IMR-90 (cell line): ENCODE data around the gene URB1. TPM values are rescaled to one million over a fixed set of nuclear protein-coding genes. Genes with fewer than 3 reads are reported as not detected.

Experiments used
- ATAC-seq: fragments of 200-7000 bp; cut with Tn5 transposase; 2 replicates; pipeline ENCODE4 v1.9.1; 2020; ENCODE audit warnings: low read depth, mild to moderate bottlenecking, moderate library complexity
- BruUV-seq: library from RNA; stranded (reverse); fragments of 400-500 nt; replicated peaks from 2 replicates; lab custom pipeline; 2021; lab: Mats Ljungman, UMichigan
- CTCF ChIA-PET: fragments of 300-600 bp; formaldehyde crosslinking; extraction: SDS; loops from one replicate; lab custom pipeline; 2021; ENCODE audit warnings: antibody characterized with exemption; lab: Yijun Ruan, JAX
- POLR2A ChIA-PET: fragments of 300-600 bp; sonication (Branson Sonifier 250); formaldehyde crosslinking; loops from one replicate; lab custom pipeline; 2022; ENCODE audit warnings: antibody characterized with exemption; ENCODE audit not compliant: unreplicated experiment; lab: Charles Lee
- DNase-seq: peaks from one replicate; pipeline ENCODE4 v3.0.0; 2013
- H2AFZ ChIP-seq: replicated peaks from 2 replicates; pipeline ENCODE3; 2013; ENCODE audit warnings: low read length, mild to moderate bottlenecking; ENCODE audit not compliant: poor library complexity
- H2AK5ac ChIP-seq: 2 replicates; pipeline ENCODE4 v1.6.1; 2013; ENCODE audit warnings: low read depth, low read length, inconsistent platforms
- H2AK9ac ChIP-seq: replicated peaks from 2 replicates; pipeline ENCODE3; 2013; ENCODE audit warnings: mild to moderate bottlenecking, low read depth, low read length, moderate library complexity; ENCODE audit not compliant: poor library complexity
- H2BK120ac ChIP-seq: 2 replicates; pipeline ENCODE4 v1.6.1; 2013; ENCODE audit warnings: low read depth, low read length, inconsistent platforms
- H2BK15ac ChIP-seq: 3 replicates; pipeline ENCODE4 v1.6.1; 2013; ENCODE audit warnings: low read depth, low read length, inconsistent platforms
- H2BK20ac ChIP-seq: 2 replicates; pipeline ENCODE4 v1.6.1; 2013; ENCODE audit warnings: low read depth, mild to moderate bottlenecking, inconsistent platforms, low read length, moderate library complexity
- H2BK5ac ChIP-seq: 2 replicates; pipeline ENCODE4 v1.6.1; 2013; ENCODE audit warnings: mild to moderate bottlenecking, low read depth, low read length, inconsistent platforms; ENCODE audit not compliant: poor library complexity, severe bottlenecking
- H3K14ac ChIP-seq: replicated peaks from 2 replicates; pipeline ENCODE4 v1.6.1; 2013; ENCODE audit warnings: low read depth, low read length, inconsistent platforms
- H3K18ac ChIP-seq: 2 replicates; pipeline ENCODE4 v1.6.1; 2013; ENCODE audit warnings: low read depth, low read length, control low read depth
- H3K23ac ChIP-seq: 2 replicates; pipeline ENCODE4 v1.6.1; 2013; ENCODE audit warnings: low read depth, low read length, inconsistent platforms
- H3K27ac ChIP-seq: 2 replicates; pipeline ENCODE4 v1.5.1; 2013; ENCODE audit warnings: mild to moderate bottlenecking, control low read depth, low read length; ENCODE audit not compliant: insufficient read depth
- H3K27me3 ChIP-seq: 2 replicates; pipeline ENCODE4 v1.6.1; 2013; ENCODE audit warnings: low read length; ENCODE audit not compliant: control insufficient read depth, insufficient read depth
- H3K36me3 ChIP-seq: 2 replicates; pipeline ENCODE4 v1.6.1; 2013; ENCODE audit warnings: low read length, mixed read lengths; ENCODE audit not compliant: control insufficient read depth, insufficient read depth
- H3K4ac ChIP-seq: 2 replicates; pipeline ENCODE4 v1.6.1; 2013; ENCODE audit warnings: low read depth, low read length, inconsistent platforms
- H3K4me1 ChIP-seq: 2 replicates; pipeline ENCODE4 v1.6.1; 2013; ENCODE audit warnings: low read length, mixed read lengths; ENCODE audit not compliant: control insufficient read depth, insufficient read depth
- H3K4me2 ChIP-seq: 2 replicates; pipeline ENCODE4 v1.6.1; 2013; ENCODE audit warnings: low read depth, mild to moderate bottlenecking, control low read depth, low read length, moderate library complexity
- H3K4me3 ChIP-seq: 2 replicates; pipeline ENCODE4 v1.5.1; 2013; ENCODE audit warnings: low read depth, mild to moderate bottlenecking, control low read depth, low read length, moderate library complexity; ENCODE audit not compliant: insufficient read depth
- H3K56ac ChIP-seq: 2 replicates; pipeline ENCODE4 v1.6.1; 2013; ENCODE audit warnings: low read length, inconsistent platforms; ENCODE audit not compliant: insufficient read depth; ENCODE audit errors: extremely low read depth
- H3K79me1 ChIP-seq, 2 experiments: 2 replicates each; pipeline ENCODE4 v1.6.1; 2013; ENCODE audit warnings: low read length in 2 of 2, inconsistent platforms in 1 of 2, low read depth in 1 of 2
- H3K9ac ChIP-seq: 2 replicates; pipeline ENCODE4 v1.6.1; 2013; ENCODE audit warnings: low read depth, low read length, control low read depth
- H3K9me1 ChIP-seq: 2 replicates; pipeline ENCODE4 v1.6.1; 2013; ENCODE audit warnings: low read length, inconsistent platforms; ENCODE audit not compliant: insufficient read depth
- H3K9me3 ChIP-seq: 2 replicates; pipeline ENCODE4 v1.6.1; 2013; ENCODE audit warnings: low read length; ENCODE audit not compliant: control insufficient read depth, insufficient read depth
- H4K20me1 ChIP-seq: 2 replicates; pipeline ENCODE4 v1.6.1; 2013; ENCODE audit warnings: low read length, inconsistent platforms; ENCODE audit not compliant: insufficient read depth
- H4K5ac ChIP-seq: 2 replicates; pipeline ENCODE4 v1.6.1; 2013; ENCODE audit warnings: mild to moderate bottlenecking, low read depth, low read length, control low read depth
- H4K8ac ChIP-seq, 2 experiments: 2 replicates each; pipeline ENCODE4 v1.6.1; 2013; ENCODE audit warnings: low read depth in 2 of 2, low read length in 2 of 2, control low read depth in 1 of 2, inconsistent platforms in 1 of 2
- H4K91ac ChIP-seq: 2 replicates; pipeline ENCODE4 v1.6.1; 2013; ENCODE audit warnings: low read depth, low read length, inconsistent platforms; ENCODE audit not compliant: insufficient read depth
- CEBPB ChIP-seq: IDR thresholded peaks from 2 replicates; pipeline ENCODE4 v1.6.1; 2012; ENCODE audit warnings: low read depth, low read length, improper control_type of control experiment
- CHD1 ChIP-seq: IDR thresholded peaks from 2 replicates; pipeline ENCODE4 v1.6.1; 2012; ENCODE audit warnings: low read depth, low read length, improper control_type of control experiment
- FOS ChIP-seq: fragments of 150-350 bp; IDR thresholded peaks from 2 replicates; pipeline ENCODE4 v1.6.1; 2016; ENCODE audit warnings: low read depth, low read length
- MAFK ChIP-seq: IDR thresholded peaks from 2 replicates; pipeline ENCODE4 v1.6.1; 2012; ENCODE audit warnings: low read depth, low read length, improper control_type of control experiment
- MXI1 ChIP-seq: IDR thresholded peaks from 2 replicates; pipeline ENCODE4 v1.6.1; 2012; ENCODE audit warnings: low read depth, mild to moderate bottlenecking, low read length, moderate library complexity, borderline replicate concordance
- NFE2L2 ChIP-seq: fragments of 150-350 bp; IDR thresholded peaks from 2 replicates; pipeline ENCODE4 v1.6.1; 2016; ENCODE audit warnings: low read depth, mild to moderate bottlenecking, low read length
- RAD21 ChIP-seq: IDR thresholded peaks from 2 replicates; pipeline ENCODE4 v1.6.1; 2012; ENCODE audit warnings: low read length, improper control_type of control experiment
- RFX5 ChIP-seq: IDR thresholded peaks from 2 replicates; pipeline ENCODE4 v1.8.0; 2012; ENCODE audit warnings: low read depth, mild to moderate bottlenecking, low read length, moderate library complexity
- WGBS, 2 experiments: methylation state at CpG; one replicate each; pipeline versions ENCODE4 v1.1.5 to v1.1.7; 2013; ENCODE audit warnings: missing lambda C conversion rate in 2 of 2; ENCODE audit not compliant: insufficient read length in 1 of 2; ENCODE audit errors: extremely low coverage in 2 of 2; 5-methylcytosine and 5-hydroxymethylcytosine counted together
- dilution Hi-C: fragments of 300-500 bp; cut with HindIII; formaldehyde crosslinking; loops from one replicate; pipeline ENCODE4 v1.14.3; 2018; ENCODE audit warnings: low sequenced_read_pairs; ENCODE audit not compliant: unreplicated experiment
- in situ Hi-C: fragments of 300-500 bp; cut with MboI; formaldehyde crosslinking; loops from 3 replicates; pipeline ENCODE4 v1.14.3; 2019; ENCODE audit warnings: low sequenced_read_pairs, inconsistent platforms, mixed read lengths
- intact Hi-C: fragments of 100-400 bp; cut with micrococcal nuclease; formaldehyde crosslinking; loops from 2 replicates; pipeline ENCODE4 v1.10.0; 2022
- polyA plus RNA-seq, 3 experiments: library from polyadenylated mRNA; depleted of rRNA; stranded (reverse); fragments of >200 nt; gene quantifications; 2 replicates each; pipeline ENCODE4 v1.2.3, GENCODE V29; 2012; ENCODE audit warnings: low replicate concordance in 1 of 3
- total RNA-seq: library from RNA; depleted of rRNA; stranded (reverse); fragments of >200 nt; gene quantifications from 2 replicates; pipeline ENCODE4 v1.2.3, GENCODE V29; 2012
- TF ChIP-seq, protein P1 (sequence below): fragments of 150-350 bp; IDR thresholded peaks from 2 replicates; pipeline ENCODE4 v1.6.1; 2016; ENCODE audit warnings: low read depth, mild to moderate bottlenecking, low read length, moderate library complexity, borderline replicate concordance

Gene URB1
- total and polyA plus RNA-seq, 2 of the 4 experiments (the other 2 are of a cell fraction) = 9.2 to 12.7 TPM

DNA sequence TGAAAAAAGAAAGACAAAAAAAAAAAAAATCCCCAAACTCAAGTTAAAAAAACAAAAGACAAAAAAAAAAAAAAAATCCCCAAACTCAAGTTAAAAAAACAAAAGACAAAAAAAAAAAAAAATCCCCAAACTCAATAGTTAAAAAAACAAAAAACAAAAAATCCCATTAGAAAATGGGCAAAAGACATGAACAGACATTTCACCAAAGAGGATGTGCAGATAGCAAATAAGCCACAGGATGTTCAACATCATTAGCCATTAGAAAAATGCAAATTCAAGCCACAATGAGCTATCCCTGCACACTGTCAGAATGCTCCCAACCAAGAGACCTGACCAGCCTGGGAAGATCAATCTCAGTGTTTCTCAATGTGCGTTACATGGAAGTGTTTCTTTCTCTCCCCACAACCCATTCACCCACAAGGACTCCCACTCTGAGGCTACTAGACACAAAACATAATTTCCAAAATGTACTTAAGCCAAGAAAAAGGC is 60.3 kb downstream of the URB1 start:
- dilution Hi-C loops = no loop called here
- H2AK5ac ChIP-seq = no peak overlapping the region
- 100% methylated on average over 1 of the region's 1 CpG; no CpG with 5 or more reads in 1 of the 2 experiments for WGBS, 2 experiments

More for the DNA sequence above, 60.3 kb downstream of the URB1 start:
- ATAC-seq (no peak), DNase-seq (no peak)
- H2BK5ac ChIP-seq = no peak overlapping the region
- intact Hi-C loops (no loop called here), in situ Hi-C loops (no loop called here)
- H3K4me1 ChIP-seq = peaks cover 5% of the 10 kb centered on the region; the same call in 1 of the 2 replicates
- H3K27ac ChIP-seq = no peak overlapping the region
- H3K56ac ChIP-seq = no peak overlapping the region
- no peaks in the 10 kb centered on the region for H3K9me3 ChIP-seq
- H3K9ac ChIP-seq = no peak overlapping the region
- peaks cover 47% of the 10 kb centered on the region for H3K36me3 ChIP-seq
- H2AK9ac ChIP-seq = no peak overlapping the region
- H4K8ac ChIP-seq = no peak overlapping the region
- H3K27me3 ChIP-seq = no peaks in the 10 kb centered on the region
- H3K4me3 ChIP-seq = no peak overlapping the region
- peaks cover 2 to 10% of the 10 kb centered on the region in 2 experiments; a peak in 3 of 4 replicates for H3K79me1 ChIP-seq
- H2AFZ ChIP-seq = no peak overlapping the region
- POLR2A ChIA-PET = no interaction called here
- H2BK120ac ChIP-seq = no peak overlapping the region
- no peak overlapping the region for H2BK15ac ChIP-seq
- H3K23ac ChIP-seq = no peak overlapping the region
- no peak overlapping the region for H4K91ac ChIP-seq
- no peak overlapping the region for H4K5ac ChIP-seq
- peaks cover 10% of the 10 kb centered on the region for H3K9me1 ChIP-seq
- TF ChIP-seq CHD1 = no peak
- no peak for TF ChIP-seq RAD21
- no peak for TF ChIP-seq MXI1
- TF ChIP-seq, protein P1, sequence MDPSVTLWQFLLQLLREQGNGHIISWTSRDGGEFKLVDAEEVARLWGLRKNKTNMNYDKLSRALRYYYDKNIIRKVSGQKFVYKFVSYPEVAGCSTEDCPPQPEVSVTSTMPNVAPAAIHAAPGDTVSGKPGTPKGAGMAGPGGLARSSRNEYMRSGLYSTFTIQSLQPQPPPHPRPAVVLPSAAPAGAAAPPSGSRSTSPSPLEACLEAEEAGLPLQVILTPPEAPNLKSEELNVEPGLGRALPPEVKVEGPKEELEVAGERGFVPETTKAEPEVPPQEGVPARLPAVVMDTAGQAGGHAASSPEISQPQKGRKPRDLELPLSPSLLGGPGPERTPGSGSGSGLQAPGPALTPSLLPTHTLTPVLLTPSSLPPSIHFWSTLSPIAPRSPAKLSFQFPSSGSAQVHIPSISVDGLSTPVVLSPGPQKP = no peak
- no peak for TF ChIP-seq RFX5
- no peak for TF ChIP-seq MAFK
- no peak for TF ChIP-seq CEBPB
- TF ChIP-seq NFE2L2 = no peak
- no peak for TF ChIP-seq FOS
- CTCF ChIA-PET = no interaction called here
- H3K18ac ChIP-seq = no peak overlapping the region
- BruUV-seq = no TSS peak
- H2BK20ac ChIP-seq = no peak overlapping the region
- no peak overlapping the region for H3K4me2 ChIP-seq
- H3K14ac ChIP-seq = no peak overlapping the region
- H3K4ac ChIP-seq = no peak overlapping the region
- H4K20me1 ChIP-seq = no peaks in the 10 kb centered on the region
